ENCODE results near the gene NAT14.

GRCh38 chr19:55536366-55536765, 51.4 kb downstream of the NAT14 start:
- TF ChIP-seq CTCF (IDR thresholded peaks at IDR 0.05) = no peak
- TF ChIP-seq STAT6 (CRISPR knock-in tag; conservative IDR thresholded peaks at IDR 0.05; ENCODE audit: low read depth) = no peak
- no peak for TF ChIP-seq SP1 (CRISPR knock-in tag; conservative IDR thresholded peaks at IDR 0.05)
- no peak for TF ChIP-seq NR2C2 (CRISPR knock-in tag; IDR thresholded peaks at IDR 0.05)
- no peak for TF ChIP-seq TP53 (CRISPR knock-in tag; IDR thresholded peaks at IDR 0.05)
- no peak for TF ChIP-seq MLX (CRISPR knock-in tag; IDR thresholded peaks at IDR 0.05)
- no peak for TF ChIP-seq ATF3 (CRISPR knock-in tag; conservative IDR thresholded peaks at IDR 0.05)
- TF ChIP-seq SMAD4 (CRISPR knock-in tag; IDR thresholded peaks at IDR 0.05) = no peak
- no peak for TF ChIP-seq CREM (CRISPR knock-in tag; IDR thresholded peaks at IDR 0.05)
- no peak for TF ChIP-seq ATF1 (CRISPR knock-in tag; IDR thresholded peaks at IDR 0.05)
- TF ChIP-seq NFE2L1 (CRISPR knock-in tag; IDR thresholded peaks at IDR 0.05) = no peak
- TF ChIP-seq ZNF317 (CRISPR knock-in tag; IDR thresholded peaks at IDR 0.05; ENCODE audit: borderline replicate concordance, low read depth) = no peak
- no peak for TF ChIP-seq TCF7 (CRISPR knock-in tag; IDR thresholded peaks at IDR 0.05; ENCODE audit: low read depth)
